ENCODE results near the gene MYL10. TPM values are rescaled to one million over a fixed set of nuclear protein-coding genes. Genes with fewer than 3 reads are reported as not detected.

MYL10 gene
- total and polyA plus RNA-seq, 2 experiments from 2014 or later, result not detected

GRCh38 chr7:101663747-101664146 lies 34.7 kb upstream of the MYL10 start:
- Histone ChIP-seq H4K20me1 (ENCODE audit: insufficient read depth) (no peaks in the 10 kb centered on the region), H3K4me1 (ENCODE audit: insufficient read depth) (no peaks in the 10 kb centered on the region), H3K27ac (no peak overlapping the region), H3K9ac (no peak overlapping the region), H3K27me3 (replicated peaks; ENCODE audit: insufficient read depth) (peaks cover 28% of the 10 kb centered on the region), H3K36me3 (ENCODE audit: low read depth) (no peaks in the 10 kb centered on the region), H3K4me2 (ENCODE audit: unreplicated experiment) (no peak overlapping the region), H3K4me3 (no peak overlapping the region), H3K9me3 (ENCODE audit: low read depth) (no peaks in the 10 kb centered on the region), H3F3A (ENCODE audit: insufficient read depth) (no peaks in the 10 kb centered on the region), H3K79me2 (ENCODE audit: insufficient read depth) (no peaks in the 10 kb centered on the region), H2AFZ (no peak overlapping the region), H3K9me2 (ENCODE audit: insufficient read depth) (no peaks in the 10 kb centered on the region)
- 74 to 79% methylated on average over 6 of the region's 6 CpGs for WGBS, 2 experiments (ENCODE audit: low coverage in 1 of 2, low lambda C conversion rate in 2 of 2, missing lambda C conversion rate in 2 of 2)
- no peak for DNase-seq
- no peak for TF ChIP-seq EZH2 (IDR thresholded peaks at IDR 0.05; ENCODE audit: insufficient read depth, poor library complexity, severe bottlenecking)
- no peak for TF ChIP-seq EZH2phosphoT487 (IDR thresholded peaks at IDR 0.05; ENCODE audit: insufficient read depth, low read depth)
- in situ Hi-C loops (cut with MboI), result no loop called here

GRCh38 chr7:101662447-101662998 lies 33.4 kb upstream of the MYL10 start:
- Histone ChIP-seq H3K36me3 (ENCODE audit: low read depth) (no peaks in the 10 kb centered on the region), H3K9me2 (ENCODE audit: insufficient read depth) (no peaks in the 10 kb centered on the region), H3K4me1 (ENCODE audit: insufficient read depth) (no peaks in the 10 kb centered on the region), H3K27me3 (replicated peaks; ENCODE audit: insufficient read depth) (peaks cover 28% of the 10 kb centered on the region), H3K79me2 (ENCODE audit: insufficient read depth) (no peaks in the 10 kb centered on the region), H3K27ac (no peak overlapping the region), H3K4me3 (no peak overlapping the region), H3F3A (ENCODE audit: insufficient read depth) (no peaks in the 10 kb centered on the region), H2AFZ (no peak overlapping the region), H3K9me3 (ENCODE audit: low read depth) (no peaks in the 10 kb centered on the region), H3K9ac (no peak overlapping the region), H4K20me1 (ENCODE audit: insufficient read depth) (no peaks in the 10 kb centered on the region), H3K4me2 (ENCODE audit: unreplicated experiment) (no peak overlapping the region)
- WGBS, 2 experiments (ENCODE audit: low coverage in 1 of 2, low lambda C conversion rate in 2 of 2, missing lambda C conversion rate in 2 of 2), result 64 to 65% methylated on average over 9 of the region's 9 CpGs
- TF ChIP-seq EZH2phosphoT487 (IDR thresholded peaks at IDR 0.05; ENCODE audit: insufficient read depth, low read depth), result no peak
- DNase-seq, result no peak
- in situ Hi-C loops (cut with MboI), result no loop called here

DNA sequence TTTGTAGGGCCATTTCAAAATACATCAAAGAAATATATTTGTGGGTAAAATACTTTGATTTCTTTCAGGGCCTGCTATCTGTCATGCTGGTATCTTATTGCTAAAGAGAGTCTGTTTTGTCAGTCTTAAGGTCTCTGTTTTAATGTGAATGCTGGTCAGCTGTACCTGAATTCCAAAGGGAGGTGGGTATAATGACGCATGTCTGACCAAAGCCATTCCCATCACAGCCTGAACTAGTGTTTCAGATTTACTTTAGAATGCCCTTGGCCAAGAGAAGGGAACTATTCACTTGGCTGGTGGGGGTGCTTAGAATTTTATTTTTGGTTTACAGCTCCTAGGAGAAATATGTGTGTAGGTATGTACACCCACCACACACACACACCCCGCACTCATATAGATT lies 30.6 kb upstream of the MYL10 start:
- Histone ChIP-seq H3K9me2 (ENCODE audit: insufficient read depth) (no peaks in the 10 kb centered on the region), H3K36me3 (ENCODE audit: low read depth) (no peaks in the 10 kb centered on the region), H3K4me2 (ENCODE audit: unreplicated experiment) (no peak overlapping the region), H4K20me1 (ENCODE audit: insufficient read depth) (no peaks in the 10 kb centered on the region), H3F3A (ENCODE audit: insufficient read depth) (no peaks in the 10 kb centered on the region), H2AFZ (no peak overlapping the region), H3K4me3 (no peak overlapping the region), H3K9ac (no peak overlapping the region), H3K79me2 (ENCODE audit: insufficient read depth) (no peaks in the 10 kb centered on the region), H3K9me3 (ENCODE audit: low read depth) (no peaks in the 10 kb centered on the region), H3K27me3 (replicated peaks; ENCODE audit: insufficient read depth) (peaks cover 26% of the 10 kb centered on the region), H3K27ac (no peak overlapping the region), H3K4me1 (ENCODE audit: insufficient read depth) (no peaks in the 10 kb centered on the region)
- WGBS, 2 experiments (ENCODE audit: low coverage in 1 of 2, low lambda C conversion rate in 2 of 2, missing lambda C conversion rate in 2 of 2), result 39 to 58% methylated on average over 2 of the region's 2 CpGs
- in situ Hi-C loops (cut with MboI), result no loop called here
- no peak for DNase-seq
- TF ChIP-seq EZH2 (IDR thresholded peaks at IDR 0.05; ENCODE audit: insufficient read depth, poor library complexity, severe bottlenecking) (no peak), EZH2phosphoT487 (IDR thresholded peaks at IDR 0.05; ENCODE audit: insufficient read depth, low read depth) (no peak)

GRCh38 chr7:101657171-101657570 lies 28.1 kb upstream of the MYL10 start:
- no peak for TF ChIP-seq EZH2 (IDR thresholded peaks at IDR 0.05; ENCODE audit: insufficient read depth, poor library complexity, severe bottlenecking)
- no peak for TF ChIP-seq EZH2phosphoT487 (IDR thresholded peaks at IDR 0.05; ENCODE audit: insufficient read depth, low read depth)
- H3K9me2 ChIP-seq (ENCODE audit: insufficient read depth), result no peaks in the 10 kb centered on the region

GRCh38 chr7:101651112-101651511 lies 22.0 kb upstream of the MYL10 start:
- Histone ChIP-seq H3K27ac (no peak overlapping the region), H3K4me2 (ENCODE audit: unreplicated experiment) (no peak overlapping the region), H3K4me1 (ENCODE audit: insufficient read depth) (no peaks in the 10 kb centered on the region), H3K36me3 (ENCODE audit: low read depth) (no peaks in the 10 kb centered on the region), H3K79me2 (ENCODE audit: insufficient read depth) (no peaks in the 10 kb centered on the region), H3K27me3 (replicated peaks; ENCODE audit: insufficient read depth) (peaks cover 8% of the 10 kb centered on the region), H4K20me1 (ENCODE audit: insufficient read depth) (no peaks in the 10 kb centered on the region), H3K9me2 (ENCODE audit: insufficient read depth) (no peaks in the 10 kb centered on the region), H3K4me3 (no peak overlapping the region), H3K9me3 (ENCODE audit: low read depth) (no peaks in the 10 kb centered on the region), H3F3A (ENCODE audit: insufficient read depth) (no peaks in the 10 kb centered on the region), H3K9ac (no peak overlapping the region), H2AFZ (no peak overlapping the region)
- TF ChIP-seq EZH2phosphoT487 (IDR thresholded peaks at IDR 0.05; ENCODE audit: insufficient read depth, low read depth) (no peak), EZH2 (IDR thresholded peaks at IDR 0.05; ENCODE audit: insufficient read depth, poor library complexity, severe bottlenecking) (no peak)
- no peak for DNase-seq
- 55 to 58% methylated on average over 4 of the region's 4 CpGs for WGBS, 2 experiments (ENCODE audit: low coverage in 1 of 2, low lambda C conversion rate in 2 of 2, missing lambda C conversion rate in 2 of 2)
- in situ Hi-C loops (cut with MboI), result no loop called here

More at GRCh38 chr7:101657171-101657570, 28.1 kb upstream of the MYL10 start:
- Histone ChIP-seq H3F3A (ENCODE audit: insufficient read depth) (no peaks in the 10 kb centered on the region), H3K4me1 (ENCODE audit: insufficient read depth) (no peaks in the 10 kb centered on the region), H3K36me3 (ENCODE audit: low read depth) (no peaks in the 10 kb centered on the region), H3K4me2 (ENCODE audit: unreplicated experiment) (no peak overlapping the region), H3K27me3 (replicated peaks; ENCODE audit: insufficient read depth) (peaks cover 31% of the 10 kb centered on the region), H3K79me2 (ENCODE audit: insufficient read depth) (no peaks in the 10 kb centered on the region), H3K27ac (no peak overlapping the region), H3K4me3 (no peak overlapping the region), H2AFZ (no peak overlapping the region), H3K9ac (no peak overlapping the region), H3K9me3 (ENCODE audit: low read depth) (no peaks in the 10 kb centered on the region), H4K20me1 (ENCODE audit: insufficient read depth) (no peaks in the 10 kb centered on the region)
- no peak for DNase-seq
- 23 to 28% methylated on average over 5 of the region's 5 CpGs for WGBS, 2 experiments (ENCODE audit: low coverage in 1 of 2, low lambda C conversion rate in 2 of 2, missing lambda C conversion rate in 2 of 2)
- in situ Hi-C loops (cut with MboI), result no loop called here

All from GM23248 (cell line).